Right cardiac atrium (tissue), 5 donors: ENCODE results near the gene ACIN1. TPM values are rescaled to one million over a fixed set of nuclear protein-coding genes. Genes with fewer than 3 reads are reported as not detected.

Source experiments
- ATAC-seq, 2 donors: fragments of 200-7000 bp; cut with Tn5 transposase; one replicate each; pipeline versions ENCODE4 v1.8.0 to v1.9.1; 2020; ENCODE audit warnings: moderate library complexity in 2 of 2, mild to moderate bottlenecking in 1 of 2
- DNase-seq, 3 donors: peaks; one replicate each; pipeline ENCODE4 v3.0.0-alpha.2; 2020
- H3K27ac ChIP-seq: one replicate; pipeline ENCODE4 v1.5.1; 2013; ENCODE audit warnings: mild to moderate bottlenecking, low read length, control low read depth, moderate library complexity
- H3K27me3 ChIP-seq: one replicate; pipeline ENCODE4 v1.6.1; 2013; ENCODE audit not compliant: control insufficient read depth, insufficient read depth
- H3K4me1 ChIP-seq: one replicate; pipeline ENCODE4 v1.6.1; 2013; ENCODE audit warnings: low read length; ENCODE audit not compliant: control insufficient read depth, insufficient read depth
- H3K4me3 ChIP-seq: one replicate; pipeline ENCODE4 v1.5.1; 2013; ENCODE audit warnings: low read length, control low read depth
- H3K9me3 ChIP-seq: one replicate; pipeline ENCODE4 v1.6.1; 2013; ENCODE audit warnings: low read length; ENCODE audit not compliant: control insufficient read depth
- WGBS: extraction: QIAGEN DNeasy Blood & Tissue Kit; methylation state at CpG from one replicate; pipeline ENCODE4 v1.1.7; 2013; 5-methylcytosine and 5-hydroxymethylcytosine counted together
- intact Hi-C, 4 donors: fragments of 100-400 bp; cut with DNase I; formaldehyde crosslinking; loops; one replicate each; pipeline versions ENCODE4 v1.11.0 to v1.14.0; 2022 to 2023
- polyA plus RNA-seq: library from polyadenylated mRNA; stranded (reverse); fragments of 200-250 nt; gene quantifications from one replicate; pipeline ENCODE4 v1.2.3, GENCODE V29; 2013
- total RNA-seq, 4 donors: library from RNA; stranded (reverse); fragmentation: NEBNext Ultra II Directional; extraction: Animal tissue kit (Norgen Biotek cat#: 25700); gene quantifications; one replicate each; pipeline ENCODE4 v1.2.1, GENCODE V29; 2021
- donor health status: healthy with polysubstance abuse.
- donor health status: DM: no; HTN: yes; CAD: no.
- donor health status: DM: no; HTN: no; CAD: no.
- donor health status: DM: no; HTN: yes; CAD: no; lungs with severe emphysema.
- donor health status: DM: yes; HTN: yes; CAD: no.

Gene ACIN1
- total and polyA plus RNA-seq, 5 donors = 67.1 to 87.8 (median 83.3) TPM

DNA sequence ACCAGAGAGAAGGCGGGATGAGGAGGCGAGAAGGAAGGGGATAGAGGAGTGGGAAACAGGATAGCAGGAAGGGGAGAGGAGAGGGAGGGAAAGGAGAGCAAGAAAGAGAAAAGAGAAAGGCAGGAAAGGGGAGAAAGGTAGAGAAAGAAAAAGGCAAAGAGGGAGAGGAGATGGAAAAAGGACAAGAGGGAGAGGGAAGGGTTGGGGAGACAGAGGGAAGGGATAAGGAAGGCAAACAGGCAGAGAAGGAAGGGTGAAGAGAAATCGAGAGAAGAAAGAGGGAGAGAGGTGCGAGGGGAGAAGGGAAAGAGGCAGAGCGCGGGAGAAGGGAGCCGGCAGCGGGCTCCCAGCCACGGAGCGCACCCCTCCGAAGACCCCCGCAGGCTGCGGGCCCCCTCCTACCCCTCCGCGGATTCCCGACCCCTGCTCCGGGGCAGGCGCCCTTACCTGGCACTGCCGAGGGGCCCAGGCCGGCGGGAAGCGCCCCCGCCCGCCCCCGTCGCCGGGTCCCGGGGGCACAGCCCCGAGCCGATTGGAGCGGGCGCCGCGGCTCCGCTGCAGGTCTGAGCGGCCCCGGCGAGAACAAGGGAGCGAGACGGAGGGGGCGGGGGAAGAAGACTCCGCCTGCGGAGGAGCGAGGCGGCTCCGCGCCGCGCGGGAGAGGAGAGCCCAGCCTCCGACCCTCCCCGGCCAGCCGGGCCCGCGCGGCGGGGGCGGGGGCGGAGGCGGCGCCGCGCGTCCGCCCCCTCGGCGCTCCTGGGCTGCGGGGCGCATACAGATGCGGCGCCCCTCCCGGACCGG lies 37.8 kb downstream of the ACIN1 start, which contains the start of gene CDH24:
Gene CDH24, minus strand, starts transcription at position 565 of the 801 bp plus-strand sequence. CDS start 1,787 bp downstream, outside the sequence.
- WGBS = 2% methylated on average over 72 of the region's 73 CpGs
- H3K9me3 ChIP-seq = no peaks in the 10 kb centered on the region
- intact Hi-C loops = loop anchor here in 2 of 4 donors (2.0 kb wide), 1 partner anchor 70 kb away; no protein-coding TSS in a partner anchor
- DNase-seq (peak; percentile 71 to 91 (median 89)), ATAC-seq (peak; percentile 64 to 75)
- no peak within 1 kb of the TSS for H3K27ac ChIP-seq
- H3K27me3 ChIP-seq = no peaks in the 10 kb centered on the region
- peak within 1 kb of the TSS; percentile 83 for H3K4me3 ChIP-seq
- peaks cover 3% of the 10 kb centered on the region for H3K4me1 ChIP-seq

GRCh38 chr14:23056145-23056955 lies 38.6 kb downstream of the ACIN1 start:
- no peaks in the 10 kb centered on the region for H3K4me1 ChIP-seq
- ATAC-seq (peak; percentile 38 to 58), DNase-seq (peak; percentile 61 to 82 (median 77))
- intact Hi-C loops = loop anchor here in 2 of 4 donors (2.0 kb wide), 1 partner anchor 70 kb away; no protein-coding TSS in a partner anchor
- 12% methylated on average over 17 of the region's 17 CpGs for WGBS
- no peaks in the 10 kb centered on the region for H3K9me3 ChIP-seq
- no peak overlapping the region for H3K4me3 ChIP-seq
- no peak overlapping the region for H3K27ac ChIP-seq
- H3K27me3 ChIP-seq = no peaks in the 10 kb centered on the region

GRCh38 chr14:23055621-23056144 lies 39.3 kb downstream of the ACIN1 start:
- DNase-seq (peak in 2 of 3 donors; percentile 48 to 73), ATAC-seq (no peak)
- Histone ChIP-seq H3K27me3 (no peaks in the 10 kb centered on the region), H3K9me3 (no peaks in the 10 kb centered on the region), H3K4me1 (no peaks in the 10 kb centered on the region), H3K27ac (no peak overlapping the region), H3K4me3 (no peak overlapping the region)
- WGBS = 77% methylated on average over 6 of the region's 6 CpGs
- intact Hi-C loops = loop anchor here in 2 of 4 donors (2.0 kb wide), 1 partner anchor 69 kb away; no protein-coding TSS in a partner anchor

DNA sequence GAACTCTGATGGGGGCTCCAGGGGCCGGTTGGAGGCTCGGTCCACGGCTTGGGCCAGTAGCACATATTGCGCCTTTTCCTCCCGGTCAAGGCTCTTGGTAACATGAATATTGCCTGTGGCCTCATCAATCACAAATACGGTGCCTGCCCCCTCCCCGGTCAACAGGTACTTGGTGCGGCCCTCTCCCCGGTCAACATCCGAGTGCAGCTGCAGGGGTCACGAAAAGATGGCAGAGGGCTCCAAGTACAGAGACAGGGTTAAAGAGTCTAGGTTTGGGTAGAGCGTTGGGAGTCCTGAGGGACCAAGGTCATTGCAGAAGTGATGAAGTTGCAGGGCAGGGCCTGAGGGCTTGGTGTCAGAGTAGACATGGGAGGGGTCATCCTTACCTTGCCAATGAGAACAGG lies 39.8 kb downstream of the ACIN1 start:
- H3K9me3 ChIP-seq = no peaks in the 10 kb centered on the region
- intact Hi-C loops = no loop called here
- ATAC-seq = no peak

DNA sequence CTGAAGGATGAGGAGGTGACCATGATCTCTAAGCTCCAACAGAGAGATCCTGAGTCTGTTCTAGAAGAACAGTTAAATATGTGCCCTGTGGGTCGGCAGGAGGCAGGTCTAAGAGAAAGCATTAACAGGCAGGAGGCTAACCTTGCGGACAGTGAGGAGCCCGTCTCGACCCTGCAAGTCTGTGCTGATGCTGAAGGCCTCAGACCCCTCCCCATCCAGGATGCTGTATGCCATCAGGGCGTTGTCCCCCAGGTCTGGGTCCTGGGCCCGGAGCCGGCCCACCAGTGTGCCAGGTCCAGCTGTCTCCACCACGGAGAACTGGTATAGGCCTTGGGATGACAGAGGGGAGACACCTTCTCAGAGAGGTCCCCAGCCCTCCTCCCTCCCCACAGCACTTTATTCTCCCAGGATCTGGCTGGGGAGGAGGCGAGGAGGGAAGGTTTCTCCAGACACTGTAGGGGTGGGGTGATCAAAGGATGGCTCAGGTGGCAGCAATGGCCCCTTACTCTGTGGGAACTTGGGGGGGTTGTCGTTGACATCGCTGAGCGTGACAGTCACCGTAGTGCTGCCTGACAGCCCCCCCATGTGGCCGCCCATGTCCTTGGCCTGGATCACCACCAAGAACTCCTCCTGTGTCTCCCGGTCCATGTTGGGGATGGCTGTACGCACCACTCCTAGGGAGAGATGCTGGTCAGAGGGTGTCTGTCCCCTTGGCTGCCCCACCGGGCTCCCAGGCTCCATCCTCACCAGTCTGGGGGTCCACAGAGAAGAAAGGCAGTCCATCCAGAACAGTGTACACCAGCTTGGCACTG lies 40.7 kb downstream of the ACIN1 start:
- WGBS = 69% methylated on average over 17 of the region's 17 CpGs
- no peak for ATAC-seq
- intact Hi-C loops = loop anchor here in 1 of 4 donors (5.0 kb wide), 1 partner anchor 67 kb away; no protein-coding TSS in a partner anchor

More for the DNA sequence above, 39.8 kb downstream of the ACIN1 start:
- no peaks in the 10 kb centered on the region for H3K27me3 ChIP-seq
- H3K4me1 ChIP-seq = no peaks in the 10 kb centered on the region
- H3K4me3 ChIP-seq = no peak overlapping the region
- WGBS = 98% methylated on average over 12 of the region's 12 CpGs
- H3K27ac ChIP-seq = no peak overlapping the region
- peak in 1 of 3 donors; percentile 17 for DNase-seq

DNA sequence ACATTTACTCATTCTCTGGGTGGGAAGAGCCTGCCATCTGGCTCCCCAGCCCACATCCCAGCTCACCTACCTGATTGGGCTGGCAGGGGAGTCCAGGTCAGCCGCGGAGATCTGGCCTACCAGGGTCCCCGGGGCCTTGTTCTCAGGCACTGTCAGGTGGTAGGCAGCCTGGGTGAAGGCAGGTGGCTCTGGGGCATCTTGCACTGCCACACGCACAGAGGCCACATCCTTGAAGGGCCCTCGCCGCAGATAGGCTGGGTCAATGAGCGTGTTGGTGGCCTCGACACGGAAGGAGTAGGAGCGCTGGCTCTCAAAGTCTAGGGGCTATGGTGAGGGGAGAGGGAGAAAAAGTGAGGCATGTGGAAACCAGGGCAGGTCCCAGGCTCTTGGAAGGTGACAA lies 41.5 kb downstream of the ACIN1 start:
- Histone ChIP-seq H3K4me1 (no peaks in the 10 kb centered on the region), H3K27ac (no peak overlapping the region), H3K27me3 (no peaks in the 10 kb centered on the region), H3K4me3 (no peak overlapping the region), H3K9me3 (no peaks in the 10 kb centered on the region)
- no peak for ATAC-seq
- WGBS = 96% methylated on average over 10 of the region's 10 CpGs
- DNase-seq = no peak
- intact Hi-C loops = loop anchor here in 1 of 4 donors (5.0 kb wide), 1 partner anchor 66 kb away; no protein-coding TSS in a partner anchor

More for the DNA sequence above, 40.7 kb downstream of the ACIN1 start:
- Histone ChIP-seq H3K27ac (no peak overlapping the region), H3K4me3 (no peak overlapping the region), H3K27me3 (no peaks in the 10 kb centered on the region), H3K9me3 (no peaks in the 10 kb centered on the region), H3K4me1 (no peaks in the 10 kb centered on the region)
- peak in 1 of 3 donors; percentile 62 for DNase-seq

DNA sequence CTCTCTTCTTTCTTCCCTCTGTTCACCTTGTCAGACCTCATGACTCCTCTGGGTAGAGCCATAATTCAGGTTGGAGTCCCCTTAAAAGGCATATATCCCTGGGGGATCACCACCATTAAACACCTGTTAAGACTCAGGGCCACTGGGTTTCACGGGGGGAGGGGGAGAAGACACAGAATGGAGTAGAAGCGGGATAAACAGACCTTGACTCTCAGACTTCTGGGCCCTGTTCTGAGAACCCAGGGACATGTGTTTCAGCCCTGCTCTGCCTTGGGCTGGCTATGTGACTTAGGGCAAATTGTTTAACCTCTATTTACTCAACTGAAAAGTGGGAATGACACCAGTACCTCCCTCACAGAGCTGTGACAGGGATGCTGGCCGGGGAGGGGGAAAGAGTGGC lies 42.3 kb downstream of the ACIN1 start:
- no peaks in the 10 kb centered on the region for H3K4me1 ChIP-seq
- H3K9me3 ChIP-seq = no peaks in the 10 kb centered on the region
- no peak overlapping the region for H3K4me3 ChIP-seq
- no peak overlapping the region for H3K27ac ChIP-seq
- 80% methylated on average over 3 of the region's 3 CpGs for WGBS
- intact Hi-C loops = loop anchor here in 1 of 4 donors (5.0 kb wide), 1 partner anchor 65 kb away; no protein-coding TSS in a partner anchor
- ATAC-seq (no peak), DNase-seq (no peak)
- no peaks in the 10 kb centered on the region for H3K27me3 ChIP-seq

- intact Hi-C loops = loop anchor here in 1 of 4 donors (5.0 kb wide), 1 partner anchor 65 kb away; no protein-coding TSS in a partner anchor
- H3K4me1 ChIP-seq = no peaks in the 10 kb centered on the region
- WGBS = 58% methylated on average over 14 of the region's 14 CpGs
- DNase-seq (peak in 1 of 3 donors; percentile 57), ATAC-seq (peak in 1 of 2 donors; percentile 12)
- no peaks in the 10 kb centered on the region for H3K9me3 ChIP-seq
- H3K4me3 ChIP-seq = no peak overlapping the region
- no peak overlapping the region for H3K27ac ChIP-seq
- no peaks in the 10 kb centered on the region for H3K27me3 ChIP-seq
Measured at GRCh38 chr14:23052182-23052623, 42.7 kb downstream of the ACIN1 start.

DNA sequence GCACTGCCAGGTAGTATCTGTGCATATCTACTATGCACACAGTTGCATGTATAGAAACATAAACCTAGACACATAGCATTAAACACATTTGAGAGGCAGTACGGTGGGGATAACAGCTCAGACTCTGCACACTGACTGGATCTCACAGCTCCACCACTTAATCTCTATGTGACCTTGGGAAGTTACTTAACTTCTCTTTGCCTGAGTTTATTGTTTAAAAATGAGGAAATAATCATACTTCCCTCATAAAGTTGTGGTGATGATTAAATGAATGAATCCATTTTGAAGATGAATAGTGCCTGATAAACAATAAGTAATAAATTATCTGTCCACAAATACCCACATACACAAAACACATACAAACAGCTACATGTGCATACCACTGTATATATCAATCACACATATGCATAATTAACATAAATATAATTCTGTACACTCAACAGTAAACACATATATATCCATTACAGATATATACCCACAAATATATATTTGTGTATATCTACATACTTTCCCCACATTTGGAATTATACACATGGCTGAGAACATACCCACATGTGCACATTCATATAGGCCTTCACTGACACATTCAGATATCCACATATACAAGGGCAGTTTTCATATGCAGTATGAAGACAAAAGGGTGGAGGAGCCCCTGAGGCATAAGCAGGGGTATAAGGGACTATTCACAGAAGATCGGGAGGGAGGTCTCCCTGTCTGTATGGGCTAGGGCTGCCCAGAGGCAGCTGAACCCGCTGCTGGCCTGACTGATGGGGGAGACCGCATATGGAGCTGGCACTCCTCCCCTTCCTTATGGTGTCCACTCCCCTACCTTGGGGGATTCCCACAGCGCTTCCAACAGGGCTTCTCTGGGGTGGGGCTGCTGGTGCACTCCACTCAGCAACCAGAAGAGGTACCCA lies 43.5 kb downstream of the ACIN1 start:
- intact Hi-C loops = loop anchor here in 1 of 4 donors (5.0 kb wide), 1 partner anchor 64 kb away; no protein-coding TSS in a partner anchor
- Histone ChIP-seq H3K27ac (no peak overlapping the region), H3K9me3 (no peaks in the 10 kb centered on the region), H3K4me3 (no peak overlapping the region), H3K4me1 (no peaks in the 10 kb centered on the region), H3K27me3 (no peaks in the 10 kb centered on the region)
- ATAC-seq = no peak
- 77% methylated on average over 5 of the region's 5 CpGs for WGBS
- no peak for DNase-seq
